Colon (tissue), 2 donors: ENCODE results near the gene SH2D3C.

Source experiments
- FAIRE-seq: peaks from 2 replicates; lab custom pipeline; 2012; peaks lifted over from hg19 to GRCh38; lab: Jason Lieb, UNC
- donor health status: control.
- donor health status: control.

Gene SH2D3C

GRCh38 chr9:127694890-127695720 lies 83.4 kb downstream of the SH2D3C start:
- no peak for FAIRE-seq

- FAIRE-seq: no peak
Observed at GRCh38 chr9:127693697-127694096, 84.8 kb downstream of the SH2D3C start.

GRCh38 chr9:127693143-127693542 lies 85.3 kb downstream of the SH2D3C start:
- FAIRE-seq: no peak

- no peak for FAIRE-seq
Observed at GRCh38 chr9:127692071-127692470, 86.4 kb downstream of the SH2D3C start.

GRCh38 chr9:127690735-127691134 lies 87.7 kb downstream of the SH2D3C start:
- FAIRE-seq: no peak

- FAIRE-seq: no peak
Observed at GRCh38 chr9:127689329-127690000, 89.0 kb downstream of the SH2D3C start.
